GM18517 (cell line): ENCODE measurements around the gene EPN2.

ENCODE experiments used
- ATAC-seq: cut with Tn5 transposase; IDR thresholded peaks from one replicate; pipeline ENCODE4 v1.9.1; 2021; ENCODE audit warnings: mild to moderate bottlenecking, moderate library complexity; ENCODE audit not compliant: unreplicated experiment

The EPN2 gene

DNA sequence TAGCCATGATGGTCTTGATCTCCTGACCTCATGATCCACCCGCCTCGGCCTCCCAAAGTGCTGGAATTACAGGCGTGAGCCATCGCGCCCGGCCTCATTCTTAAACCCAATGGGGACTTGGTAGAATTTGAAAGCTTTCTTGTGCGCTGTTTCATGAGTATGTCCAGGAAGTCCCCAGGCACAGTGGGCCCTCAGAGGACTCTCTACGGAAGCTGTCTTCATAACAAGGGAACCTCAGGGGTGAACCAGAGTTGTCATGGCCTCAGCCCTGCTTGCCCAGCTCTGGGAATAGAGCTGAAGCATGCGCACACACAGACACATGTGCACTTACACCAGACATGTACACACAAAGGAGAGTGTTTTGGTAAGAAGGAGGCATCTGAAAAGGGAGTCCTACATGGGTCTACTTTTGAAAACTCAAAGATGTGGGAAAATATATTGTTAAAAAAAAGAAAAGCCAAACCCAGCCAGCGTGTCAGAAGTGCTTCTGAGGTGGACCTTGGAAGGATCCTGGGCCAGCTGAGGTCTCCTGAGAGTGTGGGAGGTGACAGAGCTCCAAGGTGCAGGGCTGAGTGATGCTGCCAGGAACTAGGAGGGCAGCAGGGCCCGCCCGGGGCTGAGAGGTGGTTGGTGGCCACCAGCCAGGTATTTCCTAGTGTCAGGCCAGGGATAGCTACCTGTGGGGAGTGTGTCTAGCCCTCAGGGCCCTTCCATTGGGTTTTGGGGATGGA is 54.6 kb downstream of the EPN2 start:
- no peak for ATAC-seq

DNA sequence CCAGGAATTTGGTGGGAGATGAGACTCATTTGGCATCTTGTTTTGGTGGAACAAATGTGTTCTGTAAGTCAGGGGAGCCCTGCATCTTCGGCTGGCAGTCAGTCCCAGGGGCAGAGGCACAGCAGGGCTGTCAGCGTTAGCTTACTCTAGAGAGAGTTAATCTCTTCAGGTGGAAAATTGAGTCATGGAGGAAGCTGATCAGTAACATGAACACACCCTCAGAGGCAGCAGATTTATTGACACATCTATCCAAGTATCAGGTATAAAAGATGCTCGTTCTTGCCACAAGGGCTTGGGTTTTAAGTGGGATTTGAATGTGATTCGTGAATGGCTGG is 55.2 kb downstream of the EPN2 start:
- no peak for ATAC-seq

DNA sequence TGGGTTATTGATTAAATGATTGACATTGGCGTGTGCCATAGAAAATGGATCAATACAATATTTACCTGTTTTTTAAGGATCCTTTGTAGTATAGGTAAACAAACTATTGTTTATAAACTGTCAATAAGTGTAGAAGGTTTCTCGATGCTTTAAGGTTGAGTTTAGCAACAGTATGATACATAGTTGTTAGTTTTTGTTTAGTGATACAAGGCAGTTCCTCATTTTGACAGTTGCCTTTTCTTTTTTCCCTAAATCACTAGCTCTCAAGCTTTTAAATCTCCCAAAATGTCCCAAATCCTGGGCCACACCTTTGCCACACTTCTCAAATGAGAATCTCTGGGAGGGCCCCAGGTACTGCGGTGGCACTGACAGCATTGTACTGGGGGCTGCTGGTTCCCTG is 57.3 kb downstream of the EPN2 start:
- no peak for ATAC-seq

DNA sequence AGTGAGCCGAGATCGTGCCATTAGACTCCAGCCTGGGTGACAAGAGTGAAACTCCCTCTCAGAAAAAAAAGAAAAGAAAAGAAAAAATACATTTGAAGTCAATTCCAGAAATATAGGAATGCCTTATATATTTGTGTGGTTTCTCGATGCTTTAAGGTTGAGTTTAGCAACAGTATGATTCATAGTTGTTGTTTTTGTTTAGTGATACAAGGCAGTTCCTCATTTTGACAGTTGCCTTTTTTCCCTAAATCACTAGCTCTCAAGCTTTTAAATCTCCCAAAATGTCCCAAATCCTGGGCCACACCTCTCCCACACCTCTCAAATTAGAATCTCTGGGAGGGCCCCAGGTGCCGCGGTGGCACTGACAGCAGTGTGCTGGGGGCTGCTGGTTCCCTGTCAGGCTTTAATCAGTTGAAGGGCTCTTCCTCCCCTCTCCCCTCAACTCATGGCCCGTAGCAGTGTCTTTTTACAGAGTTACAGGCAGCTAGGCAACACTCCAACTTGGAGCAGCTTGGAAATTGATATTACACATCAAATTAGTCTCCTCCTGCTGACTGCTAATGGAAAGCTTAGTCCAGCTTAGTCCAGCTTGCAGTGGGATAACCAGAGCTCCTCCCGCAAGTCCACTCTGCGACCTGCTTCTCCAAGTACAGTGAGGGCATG is 58.4 kb downstream of the EPN2 start:
- no peak for ATAC-seq

DNA sequence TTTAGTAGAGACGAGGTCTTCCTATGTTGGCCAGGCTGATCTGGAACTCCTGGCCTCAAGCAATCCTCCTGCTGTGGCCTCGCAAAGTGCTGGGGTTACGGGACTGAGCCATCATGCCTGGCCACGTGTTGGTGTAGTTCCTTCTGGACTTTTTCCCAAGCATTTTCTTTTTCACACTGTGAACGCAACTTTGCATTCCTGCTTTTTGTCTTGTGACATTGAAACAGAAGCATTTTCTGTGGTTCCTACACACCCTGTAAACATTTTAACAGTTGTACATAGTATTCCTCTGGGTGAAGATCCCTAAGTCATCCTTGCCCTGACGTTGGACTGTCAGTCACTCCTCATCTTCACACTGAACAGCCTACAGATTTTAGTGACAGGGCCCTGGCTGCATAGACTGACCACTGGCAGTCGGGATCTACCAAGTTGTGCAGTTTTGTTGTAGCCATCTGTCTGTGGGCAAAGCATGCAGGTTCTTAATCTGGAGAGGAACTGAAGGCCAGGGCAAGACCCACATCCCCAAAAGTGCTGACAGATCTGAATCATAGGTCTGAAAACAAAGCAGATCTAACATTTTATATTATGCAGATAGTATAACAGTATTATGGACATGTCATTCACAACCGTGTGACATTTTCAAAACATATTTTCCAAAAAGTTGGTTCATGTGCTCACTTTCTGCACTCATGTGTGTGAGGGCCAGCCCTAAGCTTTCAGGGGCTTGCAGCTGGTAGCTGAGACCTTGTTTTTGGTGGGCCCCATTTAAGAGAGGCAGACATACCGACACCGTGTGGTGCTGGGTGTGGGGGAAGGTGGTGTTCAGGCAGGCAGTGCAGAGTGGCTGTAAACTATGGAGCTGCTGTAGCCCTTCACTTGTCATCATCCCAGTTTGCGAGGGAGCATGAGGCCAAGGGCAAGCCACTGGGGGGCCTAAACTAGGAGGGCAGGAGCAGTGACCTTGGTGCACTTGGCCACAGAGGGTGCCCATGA is 59.9 kb downstream of the EPN2 start:
- ATAC-seq = no peak

DNA sequence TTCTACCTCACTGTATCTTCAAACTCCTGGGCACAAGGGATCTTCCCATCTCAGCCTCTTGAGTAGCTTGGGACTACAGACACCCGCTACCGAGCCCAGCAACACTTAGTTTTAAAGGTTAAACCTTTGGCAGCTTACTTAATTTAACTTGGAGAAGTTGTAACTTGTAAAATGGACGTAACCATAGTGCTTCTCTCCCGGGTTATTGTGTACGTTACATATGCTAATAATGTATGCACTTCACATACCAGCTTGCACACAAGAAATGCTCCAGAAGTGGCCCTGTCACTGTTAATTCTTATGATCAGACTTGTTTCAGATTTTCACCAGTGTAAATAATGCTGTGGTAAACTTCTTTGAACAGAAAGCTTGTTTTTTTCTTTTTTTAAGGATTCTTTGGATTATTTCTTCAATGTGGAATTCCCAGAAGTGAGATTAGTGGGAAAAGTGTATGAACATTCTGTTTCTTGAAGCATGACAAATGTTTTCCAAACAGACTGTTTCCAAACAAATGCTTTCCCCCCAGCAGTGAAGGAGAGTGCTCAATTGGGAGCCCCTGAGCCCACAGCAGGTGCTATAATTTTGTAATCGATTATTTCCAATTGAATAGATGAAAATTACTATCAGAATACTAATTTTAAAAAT is 61.5 kb downstream of the EPN2 start:
- no peak for ATAC-seq

DNA sequence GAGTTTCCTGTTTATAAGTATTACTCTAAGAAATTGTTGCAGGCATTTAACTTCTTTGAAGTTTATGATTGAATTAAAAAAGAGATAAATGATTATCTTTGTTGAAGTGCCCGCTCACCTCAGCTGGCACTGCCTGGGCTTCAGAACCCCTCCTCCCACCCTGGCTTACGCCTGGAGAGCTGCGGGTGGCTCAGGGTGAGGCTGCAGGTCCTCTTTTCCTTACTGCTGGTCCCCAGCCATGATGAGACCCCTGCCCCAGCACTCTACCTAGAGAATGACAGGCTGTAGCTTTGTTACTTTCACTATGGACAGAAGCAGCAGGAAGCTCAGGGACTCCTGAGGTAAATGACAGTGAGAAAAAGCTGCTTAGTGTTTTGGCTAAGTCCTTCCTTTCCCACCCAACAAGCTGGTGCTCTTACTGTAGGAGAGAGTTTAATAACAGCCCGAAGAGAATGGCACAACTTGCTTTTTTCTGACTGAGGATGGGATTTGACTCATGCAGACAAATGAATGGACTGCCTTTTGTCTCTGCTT is 62.1 kb downstream of the EPN2 start:
- ATAC-seq = no peak

DNA sequence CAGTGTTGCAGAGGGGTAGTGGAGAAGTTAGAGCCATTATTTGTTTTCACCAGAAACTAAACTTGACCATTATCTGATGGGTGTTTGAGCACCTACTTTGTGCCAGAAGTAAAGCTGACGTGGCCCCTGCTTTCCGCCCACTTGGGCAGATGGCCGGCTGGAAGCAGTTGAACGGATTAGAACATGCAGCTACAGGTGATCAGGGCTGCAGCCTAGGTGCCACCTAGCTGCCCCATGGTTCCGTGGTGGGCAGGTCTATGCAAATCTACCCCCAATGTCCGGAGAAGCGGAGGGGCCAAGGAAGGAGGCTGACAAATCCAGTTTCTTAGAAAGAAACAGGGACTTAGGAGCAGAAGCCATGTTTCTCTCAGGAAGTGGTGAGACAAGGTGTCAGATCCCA is 62.7 kb downstream of the EPN2 start:
- ATAC-seq = no peak

DNA sequence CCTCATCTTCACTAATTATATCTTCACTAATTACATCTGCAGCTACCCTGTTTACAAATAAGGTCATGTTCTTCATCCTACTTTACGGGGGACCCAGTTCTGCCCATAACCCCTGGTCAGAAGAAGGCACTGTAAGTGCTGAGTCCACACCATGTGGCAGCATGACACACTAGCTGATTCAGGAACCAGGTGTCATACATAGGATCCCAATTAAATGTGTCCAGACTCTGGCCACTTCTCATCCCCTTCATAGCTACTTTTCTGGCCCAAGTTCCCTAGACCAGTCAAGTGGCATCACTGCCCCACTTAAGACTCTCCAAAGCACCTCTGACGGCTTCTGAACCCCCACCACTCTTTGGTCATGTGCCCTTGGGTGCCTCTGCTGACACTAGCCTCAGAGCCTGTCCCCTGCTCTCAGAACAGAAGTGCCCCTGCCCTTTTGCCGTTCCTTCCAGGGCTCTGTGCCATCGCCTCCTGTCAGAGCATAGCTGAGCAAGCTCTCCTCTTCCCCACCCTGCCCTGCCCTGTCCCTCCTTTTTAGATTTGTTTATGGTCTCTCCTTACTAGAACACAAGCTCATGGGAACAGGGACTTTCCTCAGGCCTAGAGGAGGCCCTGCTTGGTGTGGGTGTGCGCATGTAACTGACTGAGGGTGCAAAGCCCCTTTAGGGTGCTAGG is 64.2 kb downstream of the EPN2 start:
- ATAC-seq = no peak

DNA sequence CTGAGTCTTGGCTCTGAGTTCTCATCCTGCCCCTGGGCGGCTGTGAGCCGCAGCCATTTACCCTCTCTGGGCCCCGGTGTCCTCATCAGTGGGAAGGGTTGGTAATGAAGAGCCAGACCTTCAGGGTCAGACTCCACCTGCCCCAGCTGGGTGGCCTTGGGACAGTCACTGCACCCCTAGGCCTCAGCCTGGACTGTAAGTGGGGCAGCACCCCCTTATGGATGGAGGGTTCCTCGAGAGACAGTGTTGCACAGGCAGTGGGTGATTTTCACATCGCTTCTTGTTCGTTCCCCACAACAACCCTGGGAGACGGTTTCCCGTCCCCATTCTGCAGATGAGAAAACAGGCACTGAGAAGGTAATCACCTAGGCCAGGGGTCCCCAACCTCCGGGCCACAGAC is 64.8 kb downstream of the EPN2 start:
- ATAC-seq = no peak

DNA sequence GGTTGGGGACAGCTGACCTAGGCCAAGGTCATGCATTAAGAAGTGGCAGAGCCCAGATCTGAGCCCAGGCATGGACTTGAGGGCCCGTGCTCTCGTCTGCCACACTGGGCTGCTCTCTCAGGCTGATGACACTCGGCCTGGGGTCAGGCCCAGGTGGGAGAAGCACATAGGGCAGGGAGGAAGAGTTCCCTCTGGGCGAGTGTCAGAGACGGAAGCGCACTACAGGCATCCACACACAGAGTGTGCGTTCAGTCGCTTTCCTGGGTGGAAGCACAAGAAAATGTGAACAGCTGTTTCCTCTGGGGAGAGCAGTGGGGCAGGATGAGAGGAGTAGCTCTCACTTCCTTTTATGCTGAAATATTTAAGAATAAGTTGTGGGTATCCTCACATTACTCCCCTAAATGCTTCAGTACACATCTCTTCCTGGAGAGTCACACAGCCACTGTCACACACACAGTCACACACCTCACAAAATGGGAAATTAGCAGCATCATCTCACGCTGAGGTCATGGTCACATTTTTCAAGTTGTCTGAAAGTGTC is 65.7 kb downstream of the EPN2 start:
- no peak for ATAC-seq

DNA sequence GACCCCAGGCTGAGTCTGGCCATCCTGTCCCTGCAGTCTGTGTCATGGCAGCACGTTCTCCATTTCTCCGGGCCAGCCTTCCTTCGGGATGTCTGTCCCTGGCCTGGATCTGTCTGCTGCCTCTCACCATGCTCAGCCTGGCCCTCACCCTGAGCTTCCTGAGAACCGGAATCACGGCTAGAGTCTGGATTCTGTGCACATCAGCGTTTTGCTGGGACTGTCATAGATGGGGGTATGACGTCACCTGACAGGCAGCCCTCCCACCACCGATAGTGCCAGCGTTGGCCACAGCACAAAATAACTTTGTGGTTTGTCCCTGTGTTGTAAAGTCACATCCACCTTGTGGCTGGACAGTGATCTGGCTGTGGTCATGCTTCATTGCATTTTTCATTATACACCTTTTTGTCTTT is 66.2 kb downstream of the EPN2 start:
- ATAC-seq = no peak

DNA sequence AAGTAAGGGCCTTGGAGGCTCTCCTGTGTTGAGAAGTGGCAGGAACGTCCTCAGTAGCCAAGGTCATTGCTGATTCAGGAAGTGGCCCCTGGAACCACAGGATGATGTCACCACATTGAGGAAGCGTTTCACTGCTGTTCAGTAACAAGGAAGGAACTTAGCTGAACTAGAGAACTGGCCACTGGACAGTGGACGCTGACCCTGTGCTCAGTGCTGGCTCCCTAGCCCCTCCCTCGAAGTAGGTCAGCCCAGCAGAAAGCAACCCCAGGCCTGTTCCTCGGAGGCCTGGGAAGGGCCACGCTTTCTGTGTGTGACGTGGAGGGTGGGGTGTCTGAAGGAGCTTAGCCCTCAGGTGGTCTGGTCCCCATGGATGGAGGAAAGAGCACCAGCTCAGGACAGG is 67.0 kb downstream of the EPN2 start:
- ATAC-seq = no peak

DNA sequence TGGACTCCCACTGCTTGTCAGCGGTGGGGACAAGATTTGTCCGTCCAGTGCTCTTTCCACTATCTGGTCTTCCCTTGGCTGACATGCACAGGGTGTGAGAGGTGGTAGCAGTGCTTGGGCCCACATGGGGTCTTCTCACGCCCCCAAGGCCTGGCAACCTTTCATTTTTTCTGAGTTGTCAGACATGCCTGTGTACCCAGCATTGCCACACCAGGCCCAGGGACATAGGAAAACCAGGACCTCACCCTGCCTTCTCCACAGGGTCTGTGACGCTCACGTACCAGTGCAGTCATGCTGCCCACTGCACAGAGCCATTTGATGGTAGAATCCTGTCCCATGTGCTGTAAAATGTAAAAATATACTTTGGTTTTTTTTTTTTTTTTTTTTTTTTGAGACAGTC is 67.6 kb downstream of the EPN2 start:
- no peak for ATAC-seq

DNA sequence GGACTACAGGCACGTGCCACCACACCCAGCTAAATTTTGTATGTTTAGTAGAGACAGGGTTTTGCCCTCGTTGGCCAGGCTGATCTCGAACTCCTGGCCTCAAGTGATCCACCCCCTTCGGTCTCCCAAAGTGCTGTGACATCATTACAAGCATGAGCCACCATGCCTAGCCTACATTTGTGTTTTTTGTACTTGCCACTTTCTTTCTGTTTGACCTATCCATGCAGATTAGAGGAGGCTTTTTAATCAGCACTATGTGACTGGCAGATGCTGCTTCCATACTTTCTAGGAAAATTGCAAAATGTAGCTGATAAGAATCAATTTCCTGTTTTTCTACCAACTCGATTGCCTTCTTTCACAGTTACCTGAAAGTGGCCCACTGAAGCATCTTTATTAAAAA is 68.1 kb downstream of the EPN2 start:
- ATAC-seq = no peak

DNA sequence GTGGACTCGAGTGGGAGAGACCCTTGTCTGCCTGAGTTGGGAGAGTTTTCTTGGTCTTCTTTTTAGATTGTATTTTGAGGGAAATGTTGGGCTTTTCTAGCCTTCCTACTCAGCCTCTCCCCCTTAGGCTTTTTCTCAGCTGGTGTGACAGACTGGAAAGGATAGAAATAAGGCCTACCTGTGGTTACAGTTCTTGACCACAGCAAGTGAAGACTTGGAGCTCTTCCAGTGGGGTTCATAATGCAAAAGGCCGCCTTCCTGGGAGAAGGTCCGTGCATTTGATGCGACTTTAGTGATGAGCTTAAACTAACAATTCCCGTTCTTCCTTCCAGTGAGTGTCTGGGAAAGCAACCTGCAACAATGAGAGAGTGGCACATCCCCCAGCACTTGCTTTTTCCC is 68.6 kb downstream of the EPN2 start:
- no peak for ATAC-seq

DNA sequence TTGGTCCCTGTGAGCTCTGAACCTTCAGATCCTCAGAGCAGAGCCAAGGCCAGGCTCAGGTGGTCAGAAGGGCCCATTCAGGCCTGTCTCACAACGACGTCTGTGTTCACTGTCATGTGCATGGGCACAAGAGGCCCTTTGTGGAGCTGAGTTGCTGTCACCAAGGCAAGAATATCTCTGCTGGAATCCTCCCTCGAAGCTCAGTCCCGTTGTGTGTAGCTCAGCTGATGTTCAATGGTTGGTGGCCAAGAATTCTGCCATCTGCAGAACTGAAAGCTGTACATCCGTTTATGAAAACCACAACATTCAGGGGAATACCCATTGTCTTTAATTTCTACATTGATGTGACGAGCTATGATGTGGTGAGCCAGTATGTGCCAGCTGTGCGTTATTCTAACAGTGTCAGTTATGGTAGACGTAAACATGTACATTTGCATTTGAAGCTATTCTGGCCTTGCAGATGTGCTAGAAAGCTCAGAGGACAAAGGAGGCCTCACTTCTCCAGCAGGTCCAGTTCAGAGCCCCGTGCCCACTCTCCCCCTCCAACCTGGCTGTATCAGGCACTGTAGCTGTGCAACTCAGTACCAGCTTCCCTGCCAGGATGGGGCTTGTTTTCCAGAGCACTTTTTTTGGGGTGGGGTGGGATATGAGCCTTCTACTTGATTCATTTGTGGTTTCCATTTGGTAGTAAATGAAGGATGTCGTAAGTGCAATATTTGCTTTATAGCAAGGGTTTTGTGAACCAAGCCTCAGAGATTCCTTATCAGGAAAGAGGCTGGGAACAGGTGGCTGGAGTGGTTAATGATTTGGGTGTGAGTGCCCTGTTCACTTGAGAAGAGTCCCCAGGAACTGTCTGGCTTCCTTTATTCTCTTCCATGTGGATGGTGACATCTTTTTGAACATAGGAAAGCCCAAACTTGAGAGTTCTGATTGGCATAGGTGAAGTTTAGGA is 69.3 kb downstream of the EPN2 start:
- peak; percentile 95 for ATAC-seq

DNA sequence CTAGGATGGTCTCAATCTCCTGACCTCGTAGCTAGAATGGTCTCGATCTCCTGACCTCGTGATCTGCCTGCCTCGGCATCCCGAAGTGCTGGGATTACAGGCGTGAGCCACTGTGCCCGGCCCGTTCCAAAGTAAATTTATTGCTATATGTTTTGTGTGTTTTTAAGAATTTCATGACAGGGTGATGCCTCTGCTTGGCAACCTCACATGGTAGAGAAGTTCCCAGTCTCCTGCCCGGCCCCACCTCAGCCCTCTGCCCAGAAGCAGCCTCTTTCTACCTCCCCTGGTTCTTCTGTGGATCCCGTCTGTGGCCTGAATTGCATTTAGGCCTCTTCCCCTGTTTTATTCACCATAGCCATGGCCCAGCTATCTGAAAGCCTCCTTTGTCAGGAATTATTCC is 70.4 kb downstream of the EPN2 start:
- ATAC-seq = no peak

DNA sequence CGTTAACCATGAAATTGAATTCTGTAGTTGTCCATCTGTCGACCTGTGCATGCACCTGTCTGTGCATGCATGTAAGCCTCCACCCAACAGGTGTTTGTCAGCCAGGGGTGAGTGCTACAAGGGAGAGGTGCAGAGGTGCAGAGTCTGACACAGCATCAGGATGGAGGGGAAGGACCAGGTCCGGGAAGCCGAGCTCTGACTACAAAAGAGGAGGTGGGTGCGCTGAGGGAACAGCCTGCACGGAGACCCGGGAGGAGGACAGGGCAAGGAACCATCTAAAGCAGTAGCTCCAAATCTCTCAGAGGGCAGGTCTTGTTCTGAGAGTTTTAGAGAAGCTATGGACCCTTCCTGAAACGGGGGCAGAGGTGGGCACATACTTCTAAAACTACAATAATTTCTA is 71.2 kb downstream of the EPN2 start:
- no peak for ATAC-seq
